Measurements from ENCODE around the gene SLC22A5.

Gene SLC22A5

DNA sequence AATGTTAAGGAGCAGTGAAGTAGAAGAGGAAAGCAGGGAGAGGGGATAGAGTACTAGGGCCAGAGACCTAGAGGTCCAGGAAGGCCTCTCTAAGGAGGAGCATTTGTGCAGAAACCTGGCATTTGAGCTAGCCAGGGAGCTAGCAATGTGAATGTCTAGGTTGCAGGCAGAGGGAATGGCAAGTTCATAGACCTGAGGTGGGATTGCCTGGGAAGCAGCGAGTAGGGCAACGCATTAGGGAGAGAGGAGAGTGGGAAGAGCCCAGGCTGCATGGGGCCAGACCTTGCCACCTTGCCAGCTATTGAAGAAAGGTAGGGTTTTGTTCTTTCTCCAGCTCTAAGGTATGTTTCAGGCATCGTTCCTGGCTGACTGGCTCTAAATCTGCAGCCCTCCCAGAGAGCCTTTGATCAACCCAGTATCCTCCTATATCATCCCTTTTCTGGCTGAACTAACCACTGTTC is 54.0 kb downstream of the SLC22A5 start:
- peaks cover 4% of the 10 kb centered on the region for H3K27me3 Mint-ChIP-seq (ENCODE audit: low read depth, poor library complexity)
- DNase-seq: no peak
- H3K4me3 Mint-ChIP-seq: no peak overlapping the region
- peak overlapping the region; percentile 74 for H3K27ac Mint-ChIP-seq
- H3K9me3 Mint-ChIP-seq: no peaks in the 10 kb centered on the region
- peaks cover 42% of the 10 kb centered on the region for H3K4me1 Mint-ChIP-seq
- no peaks in the 10 kb centered on the region for H3K36me3 Mint-ChIP-seq (ENCODE audit: low read depth)
- TF ChIP-seq, protein P1, sequence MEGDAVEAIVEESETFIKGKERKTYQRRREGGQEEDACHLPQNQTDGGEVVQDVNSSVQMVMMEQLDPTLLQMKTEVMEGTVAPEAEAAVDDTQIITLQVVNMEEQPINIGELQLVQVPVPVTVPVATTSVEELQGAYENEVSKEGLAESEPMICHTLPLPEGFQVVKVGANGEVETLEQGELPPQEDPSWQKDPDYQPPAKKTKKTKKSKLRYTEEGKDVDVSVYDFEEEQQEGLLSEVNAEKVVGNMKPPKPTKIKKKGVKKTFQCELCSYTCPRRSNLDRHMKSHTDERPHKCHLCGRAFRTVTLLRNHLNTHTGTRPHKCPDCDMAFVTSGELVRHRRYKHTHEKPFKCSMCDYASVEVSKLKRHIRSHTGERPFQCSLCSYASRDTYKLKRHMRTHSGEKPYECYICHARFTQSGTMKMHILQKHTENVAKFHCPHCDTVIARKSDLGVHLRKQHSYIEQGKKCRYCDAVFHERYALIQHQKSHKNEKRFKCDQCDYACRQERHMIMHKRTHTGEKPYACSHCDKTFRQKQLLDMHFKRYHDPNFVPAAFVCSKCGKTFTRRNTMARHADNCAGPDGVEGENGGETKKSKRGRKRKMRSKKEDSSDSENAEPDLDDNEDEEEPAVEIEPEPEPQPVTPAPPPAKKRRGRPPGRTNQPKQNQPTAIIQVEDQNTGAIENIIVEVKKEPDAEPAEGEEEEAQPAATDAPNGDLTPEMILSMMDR (IDR thresholded peaks at IDR 0.05): no peak

DNA sequence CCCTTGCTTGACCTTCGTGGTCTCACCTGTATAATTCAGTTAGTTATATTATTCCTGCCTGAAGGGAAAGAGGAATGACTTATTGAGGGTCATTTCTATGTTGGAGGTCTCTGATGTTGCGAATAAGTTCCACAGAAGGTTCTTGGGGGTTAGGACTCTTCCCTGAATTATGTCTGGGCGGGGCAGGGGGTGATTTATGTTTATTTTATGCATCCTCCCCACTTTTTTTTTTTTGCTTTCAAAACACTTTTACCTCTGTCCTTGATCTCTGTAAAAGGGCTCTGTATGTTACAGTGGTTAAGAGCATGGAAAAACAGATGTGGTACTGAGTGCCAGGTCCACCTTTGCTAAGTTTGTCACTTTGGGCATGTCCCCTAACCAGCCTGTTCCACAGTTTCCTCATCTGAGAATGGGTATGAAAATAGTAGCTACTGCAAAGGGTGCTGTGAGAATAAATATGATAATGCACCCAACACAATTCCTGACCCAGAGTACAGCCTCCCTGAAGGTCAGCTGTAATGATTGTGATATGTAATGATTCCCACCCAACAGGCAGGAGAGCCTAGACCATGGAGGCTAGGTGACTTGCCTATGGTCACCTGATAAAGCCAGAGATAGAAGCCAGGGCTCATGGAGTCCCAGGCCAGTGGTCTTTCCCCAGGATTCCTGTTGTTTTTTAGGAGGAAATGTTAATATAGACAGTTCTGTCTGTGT is 54.8 kb downstream of the SLC22A5 start:
- TF ChIP-seq, protein P1 (IDR thresholded peaks at IDR 0.05): no peak
- Mint-ChIP-seq H3K27ac (no peak overlapping the region), H3K4me1 (peaks cover 41% of the 10 kb centered on the region), H3K9me3 (no peaks in the 10 kb centered on the region), H3K4me3 (no peak overlapping the region), H3K27me3 (ENCODE audit: low read depth, poor library complexity) (peaks cover 4% of the 10 kb centered on the region), H3K36me3 (ENCODE audit: low read depth) (no peaks in the 10 kb centered on the region)
- DNase-seq: no peak

GRCh38 chr5:132425009-132425937 is 55.8 kb downstream of the SLC22A5 start:
- DNase-seq: no peak
- peaks cover 32% of the 10 kb centered on the region for H3K4me1 Mint-ChIP-seq
- H3K27ac Mint-ChIP-seq: no peak overlapping the region
- H3K4me3 Mint-ChIP-seq: no peak overlapping the region
- H3K36me3 Mint-ChIP-seq (ENCODE audit: low read depth): no peaks in the 10 kb centered on the region
- H3K27me3 Mint-ChIP-seq (ENCODE audit: low read depth, poor library complexity): peaks cover 4% of the 10 kb centered on the region
- no peaks in the 10 kb centered on the region for H3K9me3 Mint-ChIP-seq
- TF ChIP-seq, protein P1 (IDR thresholded peaks at IDR 0.05): no peak

DNA sequence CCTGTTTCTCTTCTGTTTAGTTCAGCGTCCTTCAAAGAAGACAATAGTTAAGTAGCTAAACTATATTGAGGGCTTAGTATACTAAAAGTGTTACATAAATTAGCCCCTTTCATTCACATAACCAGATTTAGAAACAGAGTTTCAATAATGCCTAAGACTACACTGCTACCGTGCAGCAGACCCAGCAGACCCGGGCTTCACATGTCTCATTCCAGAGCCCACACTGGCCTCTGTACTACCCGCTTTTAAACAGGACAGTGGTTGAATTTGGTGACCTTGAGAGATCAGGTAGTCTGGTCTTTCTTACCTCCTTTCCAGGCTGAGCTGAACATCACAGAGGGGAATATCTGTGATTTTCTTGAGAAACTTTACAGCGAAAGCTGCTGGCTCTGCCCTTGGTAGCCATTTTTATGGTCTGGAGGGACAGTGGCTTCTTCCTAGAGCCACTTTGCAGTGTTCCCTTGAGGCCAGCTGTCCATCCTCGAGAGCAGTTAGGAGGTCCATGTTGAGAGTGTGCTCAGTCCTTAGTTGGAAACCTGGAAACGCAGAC is 56.5 kb downstream of the SLC22A5 start:
- Mint-ChIP-seq H3K4me1 (peaks cover 27% of the 10 kb centered on the region), H3K4me3 (no peak overlapping the region), H3K36me3 (ENCODE audit: low read depth) (no peaks in the 10 kb centered on the region), H3K27ac (no peak overlapping the region), H3K9me3 (no peaks in the 10 kb centered on the region), H3K27me3 (ENCODE audit: low read depth, poor library complexity) (peaks cover 8% of the 10 kb centered on the region)
- TF ChIP-seq, protein P1 (IDR thresholded peaks at IDR 0.05): no peak
- DNase-seq: no peak

- TF ChIP-seq, protein P1 (IDR thresholded peaks at IDR 0.05): no peak
- no peak for DNase-seq
- H3K4me3 Mint-ChIP-seq: no peak overlapping the region
- no peaks in the 10 kb centered on the region for H3K36me3 Mint-ChIP-seq (ENCODE audit: low read depth)
- peak overlapping the region; percentile 21 for H3K27ac Mint-ChIP-seq
- H3K9me3 Mint-ChIP-seq: no peaks in the 10 kb centered on the region
- peaks cover 11% of the 10 kb centered on the region for H3K27me3 Mint-ChIP-seq (ENCODE audit: low read depth, poor library complexity)
- peaks cover 27% of the 10 kb centered on the region for H3K4me1 Mint-ChIP-seq
Observed at GRCh38 chr5:132426525-132427138, 57.1 kb downstream of the SLC22A5 start.

Measured in nephron progenitor cell (in vitro differentiated cells).